C4-2B (cell line): ENCODE measurements around the gene PRKCA.

Experiments
- ZFX ChIP-seq: fragments of 450-650 bp; IDR thresholded peaks from 2 replicates; pipeline ENCODE4 v1.6.1; 2017
- TF ChIP-seq, protein P1 (sequence below): fragments of 450-650 bp; conservative IDR thresholded peaks from 2 replicates; pipeline ENCODE4 v1.5.1; 2017; ENCODE audit warnings: mild to moderate bottlenecking

DNA sequence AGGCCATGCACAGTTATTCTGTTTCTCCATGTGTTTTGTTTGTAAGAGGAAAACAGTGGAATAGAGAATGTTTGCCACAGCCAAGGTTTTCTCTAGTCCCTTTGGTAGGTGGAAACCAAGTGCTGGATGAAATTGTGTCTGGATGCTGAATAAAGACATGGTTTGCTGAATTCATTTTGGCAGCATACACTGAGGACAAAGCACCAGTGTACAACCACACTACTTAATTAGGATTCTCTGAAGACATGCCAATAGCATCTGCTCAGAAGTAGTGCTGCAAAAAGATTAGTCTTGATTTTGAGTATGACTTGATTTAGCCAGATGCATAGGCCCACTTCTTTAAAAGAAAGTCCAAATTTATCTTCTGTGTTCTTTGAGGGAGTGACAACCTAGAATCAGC is 302.0 kb downstream of the PRKCA start:
- TF ChIP-seq, protein P1, sequence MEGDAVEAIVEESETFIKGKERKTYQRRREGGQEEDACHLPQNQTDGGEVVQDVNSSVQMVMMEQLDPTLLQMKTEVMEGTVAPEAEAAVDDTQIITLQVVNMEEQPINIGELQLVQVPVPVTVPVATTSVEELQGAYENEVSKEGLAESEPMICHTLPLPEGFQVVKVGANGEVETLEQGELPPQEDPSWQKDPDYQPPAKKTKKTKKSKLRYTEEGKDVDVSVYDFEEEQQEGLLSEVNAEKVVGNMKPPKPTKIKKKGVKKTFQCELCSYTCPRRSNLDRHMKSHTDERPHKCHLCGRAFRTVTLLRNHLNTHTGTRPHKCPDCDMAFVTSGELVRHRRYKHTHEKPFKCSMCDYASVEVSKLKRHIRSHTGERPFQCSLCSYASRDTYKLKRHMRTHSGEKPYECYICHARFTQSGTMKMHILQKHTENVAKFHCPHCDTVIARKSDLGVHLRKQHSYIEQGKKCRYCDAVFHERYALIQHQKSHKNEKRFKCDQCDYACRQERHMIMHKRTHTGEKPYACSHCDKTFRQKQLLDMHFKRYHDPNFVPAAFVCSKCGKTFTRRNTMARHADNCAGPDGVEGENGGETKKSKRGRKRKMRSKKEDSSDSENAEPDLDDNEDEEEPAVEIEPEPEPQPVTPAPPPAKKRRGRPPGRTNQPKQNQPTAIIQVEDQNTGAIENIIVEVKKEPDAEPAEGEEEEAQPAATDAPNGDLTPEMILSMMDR, result no peak
- no peak for TF ChIP-seq ZFX
